Measurements from ENCODE around the gene MRPS10.
"Not testable (repeated sequence)": the region's sequence is repeated elsewhere in the genome, so short reads cannot be mapped to it uniquely, and the experiment has no call there.

Gene MRPS10

DNA sequence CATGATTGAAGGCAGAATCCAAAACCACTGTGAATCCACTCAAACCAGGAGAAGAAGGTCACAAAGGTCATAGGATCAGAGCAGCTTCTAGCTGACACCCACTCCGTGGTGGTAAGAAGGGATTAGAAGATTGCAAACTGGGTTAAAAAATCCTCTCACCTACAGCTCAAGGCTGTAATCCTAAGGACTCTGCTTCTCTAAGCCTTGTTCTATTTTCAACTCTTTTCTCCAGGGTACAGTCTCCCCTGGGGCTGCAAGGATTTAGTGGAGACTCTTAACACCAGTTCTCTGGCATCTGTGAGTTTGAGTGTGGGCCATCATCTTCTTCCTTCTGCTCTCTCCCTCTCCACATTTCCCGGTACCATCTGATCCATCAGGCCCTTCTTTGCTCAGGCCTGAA lies 44.6 kb downstream of the MRPS10 start, which contains the start of gene GUCA1A:
TSS of gene GUCA1A (plus strand) at position 264 of the 400 bp plus-strand sequence. CDS start 250 bp downstream, outside the sequence.
- no peak for DNase-seq

DNA sequence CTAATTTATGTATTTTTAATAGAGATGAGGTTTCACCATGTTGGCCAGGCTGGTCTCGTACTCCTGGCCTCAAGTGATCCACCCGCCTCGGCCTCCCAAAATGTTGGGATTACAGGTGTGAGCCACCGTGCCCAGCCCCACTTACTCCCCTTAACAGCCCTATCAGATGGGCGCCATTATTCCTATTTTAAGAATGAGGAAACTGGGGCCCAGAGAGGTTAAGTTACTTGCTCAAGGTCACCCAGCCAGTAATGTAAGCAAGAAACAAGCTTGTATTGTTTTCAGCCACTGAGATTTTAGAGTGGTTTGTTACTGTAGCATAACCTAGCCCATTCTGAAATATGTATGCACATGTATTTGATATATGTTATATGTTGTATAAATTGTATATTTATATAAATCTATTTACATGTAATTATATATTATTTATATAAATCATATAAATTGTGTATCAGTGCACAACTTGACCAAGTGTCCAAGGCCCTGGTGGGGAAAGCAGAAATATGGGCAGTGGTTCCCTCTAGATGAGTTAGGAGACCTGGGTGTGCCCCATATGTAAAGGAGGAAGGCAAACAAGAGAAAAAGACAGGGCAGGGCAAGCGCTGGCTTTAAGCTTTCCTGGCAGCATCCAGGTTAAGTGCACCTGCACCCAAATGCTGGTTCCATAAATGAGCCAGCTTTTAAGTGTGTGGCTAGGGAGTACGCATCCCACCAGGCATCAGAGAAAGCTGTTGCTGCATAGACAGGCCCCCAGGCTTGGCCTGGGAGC lies 45.7 kb downstream of the MRPS10 start:
- no peak for DNase-seq

DNA sequence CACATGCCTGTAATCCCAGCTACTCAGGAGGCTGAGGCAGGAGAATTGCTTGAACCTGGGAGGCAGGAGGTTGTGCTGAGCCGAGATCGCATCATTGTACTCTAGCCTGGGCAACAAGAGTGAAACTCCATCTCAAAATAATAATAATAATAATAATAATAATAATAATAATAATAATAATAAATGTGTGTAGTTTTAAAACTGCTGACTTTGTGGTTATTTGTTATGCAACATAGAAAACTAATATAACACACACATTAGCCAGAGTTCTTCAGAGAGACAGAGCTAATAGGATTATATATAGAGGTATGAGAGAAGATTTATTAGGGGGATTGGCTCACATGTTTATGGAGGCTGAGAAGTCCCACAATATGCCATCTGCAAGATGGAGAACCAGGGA lies 47.9 kb downstream of the MRPS10 start:
- not testable (repeated sequence) for DNase-seq

DNA sequence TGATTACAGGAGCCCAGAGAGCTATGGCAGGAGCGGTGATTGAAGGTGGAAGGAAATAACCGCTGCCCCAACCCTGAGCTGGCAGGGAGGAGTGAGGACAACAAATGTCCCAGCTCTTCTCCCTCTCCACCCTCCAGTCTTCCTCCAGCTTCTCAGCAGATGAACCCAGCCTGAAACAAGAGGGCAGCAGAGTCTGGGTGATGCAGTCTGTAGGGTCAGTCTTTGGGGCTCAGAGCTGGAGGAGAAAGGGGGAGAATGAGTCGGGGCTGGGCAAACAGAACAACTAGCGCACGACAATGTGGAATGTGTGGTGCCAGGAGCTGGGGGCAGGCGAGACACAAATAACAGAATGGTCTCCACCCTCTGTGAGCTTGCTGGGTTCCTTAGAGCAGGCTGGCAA lies 49.0 kb downstream of the MRPS10 start:
- no peak for DNase-seq

DNA sequence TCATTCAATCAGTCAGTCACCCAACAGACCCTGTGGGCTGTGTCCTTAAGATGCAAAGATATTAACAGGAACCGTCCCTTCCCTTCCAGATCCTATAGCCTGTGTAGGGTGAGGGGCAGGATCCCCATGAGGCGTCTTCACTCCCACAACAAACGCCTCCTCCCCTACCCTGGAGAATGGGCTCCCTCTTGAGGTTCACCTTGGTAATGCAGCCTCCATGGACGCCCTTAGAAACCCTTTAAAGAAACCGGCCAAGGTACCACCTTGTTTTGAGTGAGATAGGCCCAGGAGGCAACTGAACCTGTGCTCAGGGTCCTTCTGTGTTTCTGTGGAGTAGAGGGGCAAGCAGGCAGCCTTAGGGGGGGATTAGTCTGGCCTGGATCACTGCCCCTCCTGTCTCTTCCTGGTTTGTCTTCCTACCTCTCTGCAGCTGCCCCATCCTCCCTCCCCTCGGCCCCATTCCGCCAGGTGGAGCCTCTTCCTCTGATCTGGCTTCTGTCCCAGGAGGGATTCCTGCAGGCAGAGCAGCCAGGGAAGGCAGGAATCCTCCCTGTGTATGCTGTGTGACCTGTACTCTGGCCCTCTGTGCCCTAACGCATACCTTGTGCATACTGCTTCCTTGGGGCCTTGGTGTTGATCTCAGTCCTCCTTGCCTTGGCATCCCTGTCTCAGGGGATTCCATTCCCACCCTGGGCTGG lies 51.1 kb downstream of the MRPS10 start:
- DNase-seq: peak; percentile 62 to 72

DNA sequence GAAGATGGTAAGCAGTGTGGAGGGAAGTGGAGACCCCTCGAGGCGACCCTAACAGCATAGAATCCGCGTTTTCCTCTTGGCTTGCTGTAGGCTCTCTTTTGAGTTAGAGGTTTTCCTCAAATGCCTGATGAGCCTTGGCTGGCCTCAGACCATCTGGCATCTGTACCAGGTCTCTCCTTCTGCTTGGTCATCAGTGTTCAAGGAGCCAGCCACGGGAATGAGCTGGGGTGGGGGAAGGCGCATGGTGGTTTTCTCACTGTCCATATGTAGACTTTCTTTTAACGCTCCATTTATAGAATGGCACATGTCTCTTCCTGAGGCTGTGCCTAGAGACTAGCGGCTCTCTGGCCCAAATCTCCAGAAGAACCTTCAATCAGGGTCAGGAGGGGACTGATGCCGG lies 52.6 kb downstream of the MRPS10 start:
- DNase-seq: no peak

DNA sequence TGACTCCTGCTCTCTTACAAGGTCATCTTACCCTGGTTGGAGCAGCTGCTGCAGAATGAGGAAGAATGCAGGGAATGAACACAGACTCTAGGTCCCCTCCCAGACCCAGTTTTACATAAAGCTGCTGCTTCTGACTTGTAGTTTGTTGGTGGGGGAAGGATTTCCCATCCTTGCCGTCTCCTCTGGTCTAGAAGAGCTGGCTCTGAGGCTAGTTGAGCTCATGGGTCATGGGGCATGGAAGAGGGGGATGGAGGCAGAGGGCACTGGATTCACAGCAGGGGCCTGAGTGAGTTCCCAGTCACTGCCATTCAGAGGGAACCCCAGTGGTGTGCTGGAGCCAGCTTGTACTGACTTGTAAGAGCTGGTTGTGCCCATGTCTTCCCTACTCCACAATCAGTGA lies 53.7 kb downstream of the MRPS10 start:
- no peak for DNase-seq

DNA sequence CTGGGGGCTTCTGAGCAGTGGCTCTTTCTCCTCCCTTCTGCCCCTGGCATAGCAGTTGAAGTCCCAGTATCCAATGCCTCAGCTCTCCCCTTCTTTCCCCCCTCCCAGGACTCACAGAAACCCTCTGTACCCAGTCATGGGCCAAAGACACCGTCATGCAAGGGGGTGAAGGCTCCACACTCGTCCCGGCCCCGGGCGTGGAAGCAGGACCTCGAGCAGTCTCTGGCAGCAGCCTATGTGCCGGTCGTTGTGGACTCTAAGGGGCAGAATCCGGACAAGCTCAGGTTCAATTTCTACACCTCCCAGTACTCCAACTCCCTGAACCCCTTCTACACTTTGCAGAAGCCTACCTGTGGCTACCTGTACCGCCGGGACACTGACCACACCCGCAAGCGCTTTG lies 54.8 kb downstream of the MRPS10 start:
- no peak for DNase-seq

DNA sequence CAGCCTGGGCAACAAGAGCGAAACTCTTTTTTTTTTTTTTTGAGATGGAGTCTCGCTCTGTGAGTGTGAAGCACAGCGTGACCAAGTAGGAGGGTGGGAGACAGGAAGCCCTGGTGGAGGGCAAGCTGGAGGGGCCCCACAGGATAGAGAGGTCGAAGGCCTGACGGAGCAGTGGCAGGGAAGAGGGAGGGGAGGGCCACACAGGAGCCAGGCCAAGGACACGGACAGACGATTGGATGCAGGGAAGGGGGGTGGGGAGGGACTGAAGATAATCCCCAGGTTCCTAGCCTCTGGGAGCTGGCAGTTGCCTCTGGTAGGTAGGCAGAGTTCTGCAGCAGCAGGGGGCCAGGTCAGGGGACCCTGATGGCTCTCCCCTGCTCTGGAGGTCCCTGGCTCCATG lies 55.3 kb downstream of the MRPS10 start:
- DNase-seq: no peak

DNA sequence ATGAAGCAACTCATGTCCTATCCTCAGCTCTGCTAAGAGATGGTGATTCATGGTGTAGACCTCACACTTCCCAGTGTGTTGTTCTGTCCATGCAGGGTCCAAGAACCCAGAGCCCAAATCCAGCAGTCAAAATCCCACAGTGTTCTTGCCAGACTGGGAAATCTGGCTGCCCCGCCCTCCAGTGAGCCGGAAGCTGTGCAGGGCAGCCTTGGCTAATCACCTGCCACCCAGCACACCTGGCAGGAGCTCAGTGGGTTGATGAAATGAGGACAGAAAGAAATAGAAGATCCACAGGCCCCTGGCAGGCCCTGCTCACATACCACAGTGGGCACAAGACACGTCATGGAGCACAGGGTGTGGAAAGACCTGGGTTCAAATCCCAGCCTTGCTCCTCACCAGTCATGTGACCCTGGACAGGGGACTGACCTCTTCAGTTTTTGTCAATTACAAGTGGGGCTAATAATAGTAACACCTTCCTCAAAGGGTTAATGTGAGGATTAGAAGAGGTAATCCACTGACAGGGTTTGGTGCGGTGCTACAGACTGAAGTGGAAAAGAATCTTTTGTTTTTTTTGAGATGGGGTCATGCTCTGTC lies 58.1 kb downstream of the MRPS10 start:
- DNase-seq: no peak

DNA sequence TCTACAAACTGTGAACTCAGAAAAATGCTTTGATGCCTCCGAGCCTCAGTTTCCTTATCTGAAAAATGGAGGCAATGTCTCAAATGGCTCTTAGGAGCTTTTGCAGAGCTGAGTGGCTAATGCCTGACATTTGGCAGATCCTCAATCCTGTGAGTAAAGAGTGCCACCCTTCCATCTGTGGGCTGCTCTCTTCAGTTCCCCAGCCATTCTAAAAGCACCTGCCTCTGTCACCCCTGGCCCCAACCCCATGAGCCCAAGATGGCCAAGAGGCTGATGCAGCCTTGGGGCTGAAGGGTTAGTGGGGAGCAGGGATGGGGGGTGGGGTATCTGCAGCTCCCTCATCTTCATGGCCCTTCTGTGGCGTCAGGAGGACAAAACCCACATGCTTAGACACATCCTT lies 59.0 kb downstream of the MRPS10 start:
- DNase-seq: no peak

DNA sequence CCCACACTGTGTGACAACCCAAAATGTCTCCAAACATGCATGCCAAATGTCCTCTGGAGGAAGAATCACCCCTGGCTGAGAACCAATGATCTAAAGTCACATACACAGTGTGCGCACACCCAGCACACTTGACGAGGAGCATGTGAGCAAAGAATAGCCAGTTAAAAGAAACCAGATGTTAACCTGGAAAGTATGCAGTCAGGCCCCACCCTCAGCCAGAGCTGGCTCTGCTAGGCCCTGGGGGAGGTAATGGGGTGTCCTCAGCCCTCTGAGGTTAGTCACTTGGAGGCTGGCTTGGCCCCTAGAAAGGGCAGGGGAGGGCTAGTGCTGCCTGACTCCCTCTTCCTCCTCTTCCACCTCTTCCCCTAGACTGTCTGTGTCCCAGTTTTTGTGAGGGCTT lies 59.6 kb downstream of the MRPS10 start:
- no peak for DNase-seq
